Duodenal mucosa (tissue), 2 donors: ENCODE results near the gene ERBB4.
A peak's percentile ranks its signal among the peaks of the same experiment; 100 is the strongest.

ENCODE experiments used
- H3K27ac ChIP-seq: one replicate; pipeline ENCODE4 v1.7.0; 2013; ENCODE audit warnings: low read depth, low read length
- H3K27me3 ChIP-seq, 2 donors: one replicate each; pipeline ENCODE4 v1.7.0; 2013; ENCODE audit warnings: low read length in 2 of 2, control low read depth in 1 of 2; ENCODE audit not compliant: insufficient read depth in 2 of 2, control insufficient read depth in 1 of 2
- H3K36me3 ChIP-seq, 2 donors: one replicate each; pipeline ENCODE4 v1.7.0; 2013; ENCODE audit warnings: low read length in 2 of 2, control low read depth in 1 of 2; ENCODE audit not compliant: insufficient read depth in 2 of 2, control insufficient read depth in 1 of 2
- H3K4me1 ChIP-seq, 2 donors: one replicate each; pipeline ENCODE4 v1.7.0; 2013; ENCODE audit warnings: low read length in 2 of 2, control low read depth in 1 of 2; ENCODE audit not compliant: insufficient read depth in 2 of 2, control insufficient read depth in 1 of 2
- H3K4me3 ChIP-seq, 2 donors: one replicate each; pipeline ENCODE4 v1.7.0; 2013; ENCODE audit warnings: low read length in 2 of 2, low read depth in 1 of 2
- H3K9ac ChIP-seq, 2 donors: one replicate each; pipeline ENCODE4 v1.7.0; 2013; ENCODE audit warnings: low read length in 2 of 2, low read depth in 1 of 2
- H3K9me3 ChIP-seq, 2 donors: one replicate each; pipeline ENCODE4 v1.7.0; 2013; ENCODE audit warnings: low read length in 2 of 2, control low read depth in 1 of 2; ENCODE audit not compliant: control insufficient read depth in 1 of 2

Gene ERBB4

GRCh38 chr2:212539072-212539880, 674 bp upstream of the ERBB4 start:
- Histone ChIP-seq H3K9me3 (no peaks in the 10 kb centered on the region), H3K27me3 (peaks cover 22 to 44% of the 10 kb centered on the region in 2 donors), H3K36me3 (no peaks in the 10 kb centered on the region), H3K27ac (no peak overlapping the region), H3K4me1 (peaks cover 6 to 9% of the 10 kb centered on the region in 2 donors), H3K4me3 (peak overlapping the region; percentile 59 to 60), H3K9ac (no peak overlapping the region)

DNA sequence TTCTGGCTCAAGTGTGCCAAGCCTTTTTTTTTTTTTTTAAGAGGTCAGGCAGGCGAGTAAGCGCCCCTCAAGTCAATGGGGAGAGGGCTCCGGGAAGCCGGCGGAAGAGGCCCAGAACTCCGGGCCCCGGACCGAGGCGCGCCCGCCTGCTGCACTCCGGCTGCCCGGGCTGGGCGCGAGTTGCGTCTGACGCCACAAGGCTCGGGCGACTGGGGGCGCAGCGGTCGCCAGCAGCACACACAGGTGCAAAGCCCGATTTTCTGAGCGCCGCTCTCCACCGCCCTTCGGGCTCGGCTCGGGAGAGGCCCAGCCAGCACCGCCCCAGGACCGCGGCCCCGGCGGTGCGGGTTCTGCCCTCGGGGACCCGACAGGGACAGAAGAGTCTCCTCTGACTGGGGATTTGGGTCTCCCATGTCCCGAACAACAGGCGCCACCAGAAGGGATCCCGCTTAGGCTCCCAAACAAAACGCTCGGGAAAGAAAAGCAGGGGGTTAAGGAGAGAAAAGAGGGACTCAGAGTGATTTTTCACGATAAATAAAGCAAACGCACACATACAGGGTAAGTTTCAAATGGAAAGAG, 787 bp downstream of the ERBB4 start:
- peaks cover 6 to 9% of the 10 kb centered on the region in 2 donors for H3K4me1 ChIP-seq
- H3K27ac ChIP-seq, result no peak overlapping the region
- H3K27me3 ChIP-seq, result peaks cover 22 to 43% of the 10 kb centered on the region in 2 donors
- peak overlapping the region; percentile 50 to 60 for H3K4me3 ChIP-seq
- H3K9me3 ChIP-seq, result no peaks in the 10 kb centered on the region
- no peaks in the 10 kb centered on the region for H3K36me3 ChIP-seq
- no peak overlapping the region for H3K9ac ChIP-seq

- H3K27me3 ChIP-seq, result peaks cover 22 to 43% of the 10 kb centered on the region in 2 donors
- no peaks in the 10 kb centered on the region for H3K9me3 ChIP-seq
- H3K9ac ChIP-seq, result no peak overlapping the region
- H3K27ac ChIP-seq, result no peak overlapping the region
- H3K36me3 ChIP-seq, result no peaks in the 10 kb centered on the region
- peaks cover 6 to 9% of the 10 kb centered on the region in 2 donors for H3K4me1 ChIP-seq
- peak overlapping the region; percentile 50 to 60 for H3K4me3 ChIP-seq
Observed at GRCh38 chr2:212536817-212537725, 1.5 kb downstream of the ERBB4 start.

- H3K27ac ChIP-seq, result no peak overlapping the region
Observed at GRCh38 chr2:212535996-212536816, 2.4 kb downstream of the ERBB4 start.

DNA sequence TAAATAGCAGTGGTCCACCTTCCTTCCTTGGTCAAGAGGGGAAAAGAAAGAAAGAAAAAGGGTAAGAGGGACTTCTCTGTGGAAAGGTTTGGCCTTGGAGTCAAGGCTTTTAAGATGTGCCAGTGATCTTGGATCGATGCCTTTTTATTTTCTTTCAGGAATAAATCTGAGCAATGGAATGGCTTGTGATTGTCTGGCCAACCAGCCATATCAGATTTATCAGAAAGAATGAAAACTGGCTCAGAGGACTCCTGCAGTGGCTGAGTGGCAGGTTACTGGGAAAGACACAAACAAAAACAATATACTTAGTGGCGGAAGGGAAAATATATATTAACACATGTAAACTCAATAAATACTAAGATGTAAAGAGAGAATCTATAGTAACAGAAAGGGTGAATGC, 4.3 kb downstream of the ERBB4 start:
- no peak overlapping the region for H3K27ac ChIP-seq
- peaks cover 6 to 9% of the 10 kb centered on the region in 2 donors for H3K4me1 ChIP-seq
- no peak overlapping the region for H3K9ac ChIP-seq
- H3K9me3 ChIP-seq, result no peaks in the 10 kb centered on the region
- no peak overlapping the region for H3K4me3 ChIP-seq
- no peaks in the 10 kb centered on the region for H3K36me3 ChIP-seq
- peaks cover 22 to 42% of the 10 kb centered on the region in 2 donors for H3K27me3 ChIP-seq

More at GRCh38 chr2:212535996-212536816, 2.4 kb downstream of the ERBB4 start:
- no peaks in the 10 kb centered on the region for H3K36me3 ChIP-seq
- H3K4me1 ChIP-seq, result peaks cover 6 to 9% of the 10 kb centered on the region in 2 donors
- H3K27me3 ChIP-seq, result peaks cover 22 to 43% of the 10 kb centered on the region in 2 donors
- H3K4me3 ChIP-seq, result no peak overlapping the region
- H3K9me3 ChIP-seq, result no peaks in the 10 kb centered on the region
- H3K9ac ChIP-seq, result no peak overlapping the region

DNA sequence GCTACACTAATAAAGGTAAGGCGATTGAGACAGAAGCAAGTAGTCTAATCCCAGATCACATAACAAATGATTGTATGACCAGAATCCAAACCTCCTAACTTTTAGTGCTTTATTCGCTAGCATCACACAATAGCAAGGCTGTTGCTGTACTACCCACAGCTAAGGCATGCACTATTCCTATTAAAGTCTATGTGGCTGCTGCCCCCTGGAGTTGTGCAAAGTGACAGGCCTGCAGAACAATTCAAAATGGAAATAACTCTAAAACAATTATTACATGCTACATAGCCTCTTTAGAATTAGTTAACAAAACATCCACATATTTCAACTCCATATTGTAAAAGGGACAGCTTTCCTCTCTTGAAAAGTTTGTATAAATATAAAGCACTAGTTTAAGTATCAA, 6.0 kb downstream of the ERBB4 start:
- no peaks in the 10 kb centered on the region for H3K9me3 ChIP-seq

DNA sequence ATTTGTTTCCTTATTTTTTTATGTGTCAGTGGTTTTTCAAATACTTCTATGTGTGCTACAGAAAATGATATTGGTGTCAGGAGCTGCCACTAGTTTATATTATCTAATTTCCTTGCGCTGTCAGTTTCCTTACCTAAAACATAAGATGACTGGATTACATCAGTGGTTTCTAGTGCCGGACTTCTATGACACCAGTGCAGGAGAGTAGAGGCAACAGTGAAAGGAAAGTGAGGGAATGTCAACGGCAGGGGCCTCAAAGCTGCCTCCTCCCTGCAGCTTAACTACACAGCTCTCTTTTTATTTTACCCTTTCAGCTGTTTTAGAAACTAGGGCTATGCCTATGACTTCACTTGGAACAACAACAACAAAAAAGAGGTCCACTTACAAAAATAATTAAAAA, 6.5 kb downstream of the ERBB4 start:
- H3K9me3 ChIP-seq, result no peaks in the 10 kb centered on the region
- H3K4me3 ChIP-seq, result no peak overlapping the region
- H3K36me3 ChIP-seq, result no peaks in the 10 kb centered on the region
- no peak overlapping the region for H3K27ac ChIP-seq
- H3K27me3 ChIP-seq, result peaks cover 12 to 30% of the 10 kb centered on the region in 2 donors
- H3K4me1 ChIP-seq, result peaks cover 0 to under 1% of the 10 kb centered on the region in 2 donors
- no peak overlapping the region for H3K9ac ChIP-seq

More for the DNA sequence above, 6.0 kb downstream of the ERBB4 start:
- no peaks in the 10 kb centered on the region for H3K36me3 ChIP-seq
- H3K9ac ChIP-seq, result no peak overlapping the region
- no peak overlapping the region for H3K27ac ChIP-seq
- H3K4me1 ChIP-seq, result peaks cover 0 to 4% of the 10 kb centered on the region in 2 donors
- H3K4me3 ChIP-seq, result no peak overlapping the region
- H3K27me3 ChIP-seq, result peaks cover 17 to 35% of the 10 kb centered on the region in 2 donors

GRCh38 chr2:212531499-212531898, 7.1 kb downstream of the ERBB4 start:
- Histone ChIP-seq H3K4me3 (no peak overlapping the region), H3K4me1 (no peaks in the 10 kb centered on the region), H3K27me3 (peaks cover 11 to 26% of the 10 kb centered on the region in 2 donors), H3K9me3 (no peaks in the 10 kb centered on the region), H3K36me3 (no peaks in the 10 kb centered on the region), H3K9ac (no peak overlapping the region), H3K27ac (no peak overlapping the region)

DNA sequence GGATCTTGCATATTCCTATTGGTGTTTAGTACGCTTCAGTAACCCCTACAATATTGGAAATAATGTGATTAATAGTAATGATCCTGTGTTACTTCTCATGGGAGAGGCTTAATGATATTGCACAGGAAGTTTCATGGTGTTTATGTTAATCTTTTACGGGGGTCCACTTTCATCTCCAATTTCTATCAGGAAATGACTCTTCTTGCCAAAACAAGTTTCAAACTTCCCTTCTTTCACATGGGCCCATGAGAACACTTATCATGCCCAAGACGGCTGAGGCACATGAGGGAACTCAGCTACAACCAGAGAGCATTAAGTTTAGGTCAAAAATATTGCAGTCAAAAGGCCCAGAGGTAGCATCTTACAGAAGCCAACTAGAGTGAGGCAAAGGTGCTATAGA, 7.6 kb downstream of the ERBB4 start:
- Histone ChIP-seq H3K9me3 (no peaks in the 10 kb centered on the region), H3K27me3 (peaks cover 6 to 21% of the 10 kb centered on the region in 2 donors), H3K36me3 (no peaks in the 10 kb centered on the region), H3K4me1 (no peaks in the 10 kb centered on the region), H3K4me3 (no peak overlapping the region), H3K9ac (no peak overlapping the region), H3K27ac (no peak overlapping the region)
